Gastrocnemius medialis (tissue), 4 donors: Measurements from ENCODE around the gene LMNTD1. TPM values are rescaled to one million over a fixed set of nuclear protein-coding genes. Genes with fewer than 3 reads are reported as not detected.

Experiments used
- ATAC-seq, 2 donors: fragments of 150-250 bp; one replicate each; pipeline ENCODE4 v1.9.1; 2016
- DNase-seq, 2 donors: peaks; one replicate each; pipeline ENCODE4 v3.0.0-alpha.2; 2019
- H3K27ac ChIP-seq, 4 donors: fragments of 200-600 bp; sonication (generic); 1 replicate in 1 of 4; 2 replicates in 3 of 4; pipeline ENCODE4 v1.5.1; 2016 to 2018; ENCODE audit warnings: mild to moderate bottlenecking in 2 of 4, moderate library complexity in 1 of 4
- H3K27me3 ChIP-seq, 3 donors: fragments of 200-600 bp; sonication (generic) in 2 of 3; 1 replicate in 1 of 3; 2 replicates in 2 of 3; pipeline versions ENCODE4 v1.5.1 to v1.6.0; 2016 to 2019; ENCODE audit warnings: mild to moderate bottlenecking in 1 of 3, moderate library complexity in 1 of 3
- H3K36me3 ChIP-seq, 2 donors: fragments of 200-600 bp; sonication (generic) in 1 of 2; one replicate each; pipeline ENCODE4 v1.5.1; 2017 to 2018
- H3K4me1 ChIP-seq, 2 donors: fragments of 200-600 bp; sonication (generic) in 1 of 2; one replicate each; pipeline ENCODE4 v1.5.1; 2016 to 2017; ENCODE audit warnings: mild to moderate bottlenecking in 2 of 2
- H3K4me3 ChIP-seq, 4 donors: fragments of 200-600 bp; sonication (generic) in 3 of 4; 1 replicate in 1 of 4; 2 replicates in 3 of 4; pipeline ENCODE4 v1.5.1; 2016 to 2019; ENCODE audit warnings: mild to moderate bottlenecking in 2 of 4
- H3K9me3 ChIP-seq, 3 donors: fragments of 200-600 bp; sonication (generic) in 2 of 3; 1 replicate in 1 of 3; 2 replicates in 2 of 3; pipeline ENCODE4 v1.5.1; 2016 to 2019
- POLR2A ChIP-seq, 2 donors: fragments of 450-650 bp; IDR thresholded peaks; one replicate each; pipeline ENCODE4 v1.6.1; 2017; ENCODE audit warnings: antibody characterized with exemption in 2 of 2, mild to moderate bottlenecking in 2 of 2, moderate library complexity in 2 of 2
- in situ Hi-C, 4 donors: fragments of 200-750 bp; cut with MboI; loops; one replicate each; pipeline versions ENCODE4 v1.15.0 to v1.8.0; 2017; ENCODE audit warnings: low sequenced_read_pairs in 4 of 4
- intact Hi-C: fragments of 100-400 bp; cut with DNase I; formaldehyde crosslinking; loops from one replicate; pipeline ENCODE4 v1.15.1; 2023; ENCODE audit warnings: low total_unique reads
- total RNA-seq, 4 donors: library from RNA; depleted of rRNA; stranded (reverse); fragments of >200 nt; gene quantifications; one replicate each; pipeline versions ENCODE4 v1.1.0 to v1.2.3, GENCODE V29; 2016
- TF ChIP-seq, protein P1 (sequence below), 5 experiments: fragments of 450-650 bp in 3 of 5; fragments of 200-600 bp in 2 of 5; sonication (generic) in 2 of 5; IDR thresholded peaks in 4 of 5; conservative IDR thresholded peaks in 1 of 5; 1 replicate in 4 of 5; 2 replicates in 1 of 5; pipeline ENCODE4 v1.5.1; 2016 to 2019; ENCODE audit warnings: antibody characterized with exemption in 5 of 5, mild to moderate bottlenecking in 3 of 5, moderate library complexity in 3 of 5

Gene LMNTD1
- total RNA-seq, 4 donors from 2014 or later: not detected

- no peak overlapping the region for H3K4me3 ChIP-seq
- H3K4me1 ChIP-seq: no peaks in the 10 kb centered on the region
- H3K27me3 ChIP-seq: no peaks in the 10 kb centered on the region
- H3K27ac ChIP-seq: no peak overlapping the region
- ATAC-seq (peak; percentile 84 to 91), DNase-seq (peak; percentile 20 to 38)
- TF ChIP-seq, protein P1, sequence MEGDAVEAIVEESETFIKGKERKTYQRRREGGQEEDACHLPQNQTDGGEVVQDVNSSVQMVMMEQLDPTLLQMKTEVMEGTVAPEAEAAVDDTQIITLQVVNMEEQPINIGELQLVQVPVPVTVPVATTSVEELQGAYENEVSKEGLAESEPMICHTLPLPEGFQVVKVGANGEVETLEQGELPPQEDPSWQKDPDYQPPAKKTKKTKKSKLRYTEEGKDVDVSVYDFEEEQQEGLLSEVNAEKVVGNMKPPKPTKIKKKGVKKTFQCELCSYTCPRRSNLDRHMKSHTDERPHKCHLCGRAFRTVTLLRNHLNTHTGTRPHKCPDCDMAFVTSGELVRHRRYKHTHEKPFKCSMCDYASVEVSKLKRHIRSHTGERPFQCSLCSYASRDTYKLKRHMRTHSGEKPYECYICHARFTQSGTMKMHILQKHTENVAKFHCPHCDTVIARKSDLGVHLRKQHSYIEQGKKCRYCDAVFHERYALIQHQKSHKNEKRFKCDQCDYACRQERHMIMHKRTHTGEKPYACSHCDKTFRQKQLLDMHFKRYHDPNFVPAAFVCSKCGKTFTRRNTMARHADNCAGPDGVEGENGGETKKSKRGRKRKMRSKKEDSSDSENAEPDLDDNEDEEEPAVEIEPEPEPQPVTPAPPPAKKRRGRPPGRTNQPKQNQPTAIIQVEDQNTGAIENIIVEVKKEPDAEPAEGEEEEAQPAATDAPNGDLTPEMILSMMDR (IDR thresholded peaks at IDR 0.05 in 4 of 5, conservative IDR thresholded peaks at IDR 0.05 in 1 of 5): no peak
- no peak for TF ChIP-seq POLR2A (IDR thresholded peaks at IDR 0.05)
- in situ Hi-C loops: no loop called here
- no peaks in the 10 kb centered on the region for H3K9me3 ChIP-seq
- intact Hi-C loops: no loop called here
- no peaks in the 10 kb centered on the region for H3K36me3 ChIP-seq
These were observed 32.0 kb upstream of the LMNTD1 start for GRCh38 chr12:25585021-25585523.

DNA sequence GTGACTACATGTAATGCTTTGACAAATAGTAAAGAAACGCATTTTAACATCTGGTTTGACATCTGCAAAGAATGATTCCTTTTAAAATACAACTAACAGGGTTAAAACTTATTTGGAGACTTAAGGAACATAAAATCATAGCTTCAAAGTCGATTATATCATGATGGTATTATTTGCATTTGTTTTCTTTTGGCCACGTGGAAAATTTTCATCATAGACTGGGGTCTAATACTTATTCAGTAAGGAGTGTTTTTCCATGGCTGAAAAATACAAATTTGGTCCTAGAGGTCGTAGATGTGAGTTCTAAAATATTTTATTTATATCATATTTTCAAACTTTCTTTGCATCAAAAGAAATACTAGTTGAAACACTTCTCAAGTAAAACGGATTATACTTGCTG, 31.5 kb upstream of the LMNTD1 start:
- ATAC-seq (no peak), DNase-seq (no peak)
- intact Hi-C loops (no loop called here), in situ Hi-C loops (no loop called here)
- Histone ChIP-seq H3K36me3 (no peaks in the 10 kb centered on the region), H3K4me1 (no peaks in the 10 kb centered on the region), H3K27me3 (no peaks in the 10 kb centered on the region), H3K27ac (no peak overlapping the region), H3K9me3 (no peaks in the 10 kb centered on the region), H3K4me3 (no peak overlapping the region)
- TF ChIP-seq, protein P1 (IDR thresholded peaks at IDR 0.05 in 4 of 5, conservative IDR thresholded peaks at IDR 0.05 in 1 of 5): no peak
- TF ChIP-seq POLR2A (IDR thresholded peaks at IDR 0.05): no peak

DNA sequence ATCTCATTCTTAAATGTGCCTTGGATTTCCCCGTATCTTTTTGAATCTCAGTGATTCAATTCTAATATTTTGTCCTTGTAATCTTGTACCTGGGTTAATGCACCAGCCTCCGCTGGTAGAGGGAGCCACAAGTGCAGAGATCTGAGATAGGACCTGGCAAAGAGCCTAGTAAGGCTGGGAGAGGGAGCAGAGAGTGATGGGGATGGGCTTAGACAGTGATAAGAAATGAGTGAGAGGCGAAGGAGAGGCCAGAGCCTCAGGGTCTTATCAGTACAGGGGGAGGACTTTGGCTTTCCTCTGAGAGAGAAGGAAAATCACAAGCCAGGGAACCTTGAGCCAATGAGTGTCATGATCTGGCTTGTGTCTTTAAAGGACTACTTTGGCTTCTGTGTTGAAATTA, 30.5 kb upstream of the LMNTD1 start:
- TF ChIP-seq, protein P1 (IDR thresholded peaks at IDR 0.05 in 4 of 5, conservative IDR thresholded peaks at IDR 0.05 in 1 of 5): no peak
- no peak for TF ChIP-seq POLR2A (IDR thresholded peaks at IDR 0.05)
- ATAC-seq (no peak), DNase-seq (no peak)
- Histone ChIP-seq H3K9me3 (no peaks in the 10 kb centered on the region), H3K27ac (no peak overlapping the region), H3K36me3 (no peaks in the 10 kb centered on the region), H3K4me1 (no peaks in the 10 kb centered on the region), H3K4me3 (no peak overlapping the region), H3K27me3 (no peaks in the 10 kb centered on the region)
- intact Hi-C loops (no loop called here), in situ Hi-C loops (no loop called here)

GRCh38 chr12:25581067-25581466, 28.0 kb upstream of the LMNTD1 start:
- intact Hi-C loops: no loop called here
- H3K27me3 ChIP-seq: no peaks in the 10 kb centered on the region
- TF ChIP-seq, protein P1 (IDR thresholded peaks at IDR 0.05 in 4 of 5, conservative IDR thresholded peaks at IDR 0.05 in 1 of 5): no peak
- no peak for TF ChIP-seq POLR2A (IDR thresholded peaks at IDR 0.05)
- no peak for DNase-seq
- ATAC-seq: no peak
- H3K4me1 ChIP-seq: no peaks in the 10 kb centered on the region
- H3K9me3 ChIP-seq: no peaks in the 10 kb centered on the region
- H3K27ac ChIP-seq: no peak overlapping the region
- in situ Hi-C loops: no loop called here
- no peak overlapping the region for H3K4me3 ChIP-seq
- H3K36me3 ChIP-seq: no peaks in the 10 kb centered on the region
